Hepatocyte (in vitro differentiated cells): ENCODE measurements around the gene TMEM164. TPM values are rescaled to one million over a fixed set of nuclear protein-coding genes. Genes with fewer than 3 reads are reported as not detected.

ENCODE experiments used
- DNase-seq: peaks from one replicate; pipeline ENCODE4 v3.0.0-alpha.2; 2016; ENCODE audit warnings: low spot score
- H2AFZ ChIP-seq: fragments of 200-600 bp; sonication (generic); 2 replicates; pipeline ENCODE4 v1.6.0; 2016; ENCODE audit warnings: antibody characterized with exemption, mild to moderate bottlenecking
- H3K27ac ChIP-seq: fragments of 200-600 bp; sonication (generic); 2 replicates; pipeline ENCODE4 v1.5.1; 2016; ENCODE audit warnings: mild to moderate bottlenecking
- H3K27me3 ChIP-seq: fragments of 200-600 bp; sonication (generic); 2 replicates; pipeline ENCODE4 v1.6.1; 2016
- H3K36me3 ChIP-seq: fragments of 200-600 bp; sonication (generic); replicated peaks from 2 replicates; pipeline ENCODE4 v1.5.1; 2016; ENCODE audit warnings: low read depth; ENCODE audit not compliant: insufficient read depth
- H3K4me1 ChIP-seq: fragments of 200-600 bp; sonication (generic); 2 replicates; pipeline ENCODE4 v1.5.1; 2016; ENCODE audit warnings: mild to moderate bottlenecking, moderate library complexity; ENCODE audit not compliant: insufficient read depth
- H3K4me2 ChIP-seq: fragments of 200-600 bp; sonication (generic); 2 replicates; pipeline ENCODE4 v1.6.0; 2016
- H3K4me3 ChIP-seq: fragments of 200-600 bp; sonication (generic); 2 replicates; pipeline ENCODE4 v1.5.1; 2016; ENCODE audit warnings: mild to moderate bottlenecking
- H3K79me2 ChIP-seq: fragments of 200-600 bp; sonication (generic); 2 replicates; pipeline ENCODE4 v1.6.0; 2017; ENCODE audit warnings: mild to moderate bottlenecking
- H3K9me2 ChIP-seq: fragments of 200-600 bp; sonication (generic); replicated peaks from 2 replicates; pipeline ENCODE4 v1.6.0; 2017; ENCODE audit warnings: mild to moderate bottlenecking; ENCODE audit not compliant: insufficient read depth
- H3K9me3 ChIP-seq: fragments of 200-600 bp; sonication (generic); 2 replicates; pipeline ENCODE4 v1.5.1; 2016; ENCODE audit warnings: low read depth, mild to moderate bottlenecking
- H4K20me1 ChIP-seq: fragments of 200-600 bp; sonication (generic); 2 replicates; pipeline ENCODE4 v1.6.0; 2016; ENCODE audit warnings: mild to moderate bottlenecking; ENCODE audit not compliant: insufficient read depth, poor library complexity, severe bottlenecking
- EZH2 ChIP-seq: fragments of 200-600 bp; sonication (generic); IDR thresholded peaks from 2 replicates; pipeline ENCODE4 v1.6.1; 2016; ENCODE audit warnings: antibody characterized with exemption, mild to moderate bottlenecking, borderline replicate concordance
- EZH2phosphoT487 ChIP-seq: fragments of 200-600 bp; sonication (generic); IDR thresholded peaks from one replicate; pipeline ENCODE4 v1.6.1; 2018; ENCODE audit warnings: antibody characterized with exemption, mild to moderate bottlenecking, low read depth, moderate library complexity; ENCODE audit not compliant: unreplicated experiment, severe bottlenecking
- WGBS: methylation state at CpG from one replicate; pipeline ENCODE4 v1.1.6; 2016; ENCODE audit warnings: low lambda C conversion rate; ENCODE audit errors: missing lambda C conversion rate; 5-methylcytosine and 5-hydroxymethylcytosine counted together
- polyA plus RNA-seq: library from polyadenylated mRNA; unstranded; fragments of >200 nt; fragmentation: Nextera tagmentation; extraction: Ambion mirVana; gene quantifications from 2 replicates; pipeline ENCODE4 v1.2.1, GENCODE V29; 2016
- total RNA-seq: library from RNA; depleted of rRNA; stranded (reverse); fragments of >200 nt; gene quantifications from 2 replicates; pipeline ENCODE4 v1.2.3, GENCODE V29; 2014
- TF ChIP-seq, protein P1 (sequence below): fragments of 200-600 bp; sonication (generic); IDR thresholded peaks from 2 replicates; pipeline ENCODE4 v1.5.1; 2016; ENCODE audit warnings: antibody characterized with exemption, mild to moderate bottlenecking; ENCODE audit not compliant: poor library complexity

The TMEM164 gene
- total and polyA plus RNA-seq, 2 experiments from 2014 or later: 5.4 to 34.2 TPM

DNA sequence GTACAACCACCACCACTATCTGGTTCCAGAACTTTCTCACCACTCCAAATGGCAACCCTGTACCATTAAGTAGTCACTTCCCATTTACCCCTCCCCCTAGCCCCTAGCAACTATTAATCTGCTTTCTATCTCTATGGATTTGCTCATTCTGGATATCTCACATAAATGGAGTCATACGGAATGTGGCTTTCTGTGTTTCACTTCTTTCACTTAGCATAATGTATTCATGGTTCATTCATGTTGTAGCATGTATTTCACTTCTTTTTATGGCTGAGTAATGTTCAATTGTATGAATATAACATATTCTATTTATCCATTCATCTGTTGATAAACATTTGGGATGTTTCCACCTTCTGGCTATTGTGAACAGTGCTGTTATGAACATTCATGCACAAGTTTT lies 210.3 kb downstream of the TMEM164 start:
- TF ChIP-seq, protein P1, sequence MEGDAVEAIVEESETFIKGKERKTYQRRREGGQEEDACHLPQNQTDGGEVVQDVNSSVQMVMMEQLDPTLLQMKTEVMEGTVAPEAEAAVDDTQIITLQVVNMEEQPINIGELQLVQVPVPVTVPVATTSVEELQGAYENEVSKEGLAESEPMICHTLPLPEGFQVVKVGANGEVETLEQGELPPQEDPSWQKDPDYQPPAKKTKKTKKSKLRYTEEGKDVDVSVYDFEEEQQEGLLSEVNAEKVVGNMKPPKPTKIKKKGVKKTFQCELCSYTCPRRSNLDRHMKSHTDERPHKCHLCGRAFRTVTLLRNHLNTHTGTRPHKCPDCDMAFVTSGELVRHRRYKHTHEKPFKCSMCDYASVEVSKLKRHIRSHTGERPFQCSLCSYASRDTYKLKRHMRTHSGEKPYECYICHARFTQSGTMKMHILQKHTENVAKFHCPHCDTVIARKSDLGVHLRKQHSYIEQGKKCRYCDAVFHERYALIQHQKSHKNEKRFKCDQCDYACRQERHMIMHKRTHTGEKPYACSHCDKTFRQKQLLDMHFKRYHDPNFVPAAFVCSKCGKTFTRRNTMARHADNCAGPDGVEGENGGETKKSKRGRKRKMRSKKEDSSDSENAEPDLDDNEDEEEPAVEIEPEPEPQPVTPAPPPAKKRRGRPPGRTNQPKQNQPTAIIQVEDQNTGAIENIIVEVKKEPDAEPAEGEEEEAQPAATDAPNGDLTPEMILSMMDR: no peak
- H3K9me3 ChIP-seq: no peaks in the 10 kb centered on the region
- no peak overlapping the region for H3K4me2 ChIP-seq
- no peaks in the 10 kb centered on the region for H3K36me3 ChIP-seq
- no peak overlapping the region for H2AFZ ChIP-seq
- no peaks in the 10 kb centered on the region for H3K27me3 ChIP-seq
- H3K79me2 ChIP-seq: no peaks in the 10 kb centered on the region
- no peaks in the 10 kb centered on the region for H4K20me1 ChIP-seq
- peaks cover 3% of the 10 kb centered on the region for H3K4me1 ChIP-seq
- DNase-seq: no peak
- H3K27ac ChIP-seq: no peak overlapping the region
- H3K4me3 ChIP-seq: no peak overlapping the region
- H3K9me2 ChIP-seq: no peaks in the 10 kb centered on the region
- 90% methylated on average over 1 of the region's 1 CpG for WGBS

DNA sequence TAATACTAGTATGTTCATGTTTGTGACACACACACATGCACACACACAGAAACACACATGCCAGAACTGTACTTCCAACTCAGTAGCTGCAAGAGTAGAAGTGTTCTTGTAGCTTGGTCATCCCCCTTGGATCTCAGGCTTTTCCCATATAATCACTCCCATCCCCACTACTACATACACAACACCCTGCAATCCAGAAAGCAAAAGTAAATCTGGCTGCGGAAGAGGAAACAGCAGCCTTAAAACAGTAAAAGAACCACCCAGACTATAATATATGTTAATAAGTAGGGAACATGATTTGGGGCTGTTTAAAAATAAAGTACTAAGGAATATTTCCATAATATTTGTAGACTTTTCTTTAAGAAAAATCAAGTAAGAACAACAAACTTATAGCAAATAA lies 211.8 kb downstream of the TMEM164 start:
- Histone ChIP-seq H3K36me3 (no peaks in the 10 kb centered on the region), H3K27ac (no peak overlapping the region), H3K4me3 (no peak overlapping the region), H3K79me2 (no peaks in the 10 kb centered on the region), H3K27me3 (no peaks in the 10 kb centered on the region), H4K20me1 (no peaks in the 10 kb centered on the region), H3K9me2 (no peaks in the 10 kb centered on the region), H2AFZ (no peak overlapping the region), H3K4me1 (peaks cover 3% of the 10 kb centered on the region), H3K4me2 (no peak overlapping the region), H3K9me3 (no peaks in the 10 kb centered on the region)
- TF ChIP-seq EZH2 (no peak), EZH2phosphoT487 (no peak)
- TF ChIP-seq, protein P1: no peak
- no peak for DNase-seq
- 76% methylated on average over 1 of the region's 1 CpG for WGBS

DNA sequence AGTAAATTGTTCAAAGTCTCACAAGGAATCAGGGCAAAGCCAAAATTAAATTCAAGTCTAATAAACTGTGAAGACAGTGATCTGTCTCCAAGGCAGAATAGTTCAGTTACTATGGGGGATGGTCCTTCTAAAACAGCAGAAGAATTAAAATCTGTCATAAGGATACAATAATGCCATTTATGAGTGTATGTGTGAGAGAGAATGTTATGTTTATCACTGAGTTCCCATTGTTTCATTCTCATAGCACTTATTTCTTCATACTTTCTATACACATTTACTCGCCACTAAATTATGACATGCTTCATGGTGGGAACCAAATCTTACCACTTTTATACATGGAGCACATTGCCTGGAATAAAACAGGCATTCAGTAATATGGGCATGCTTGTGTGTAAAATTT lies 212.5 kb downstream of the TMEM164 start:
- no peaks in the 10 kb centered on the region for H3K27me3 ChIP-seq
- H3K9me3 ChIP-seq: no peaks in the 10 kb centered on the region
- TF ChIP-seq, protein P1: no peak
- TF ChIP-seq EZH2phosphoT487: no peak
- TF ChIP-seq EZH2: no peak
- no peak for DNase-seq
- no peaks in the 10 kb centered on the region for H3K9me2 ChIP-seq
- no peaks in the 10 kb centered on the region for H4K20me1 ChIP-seq
- H3K36me3 ChIP-seq: no peaks in the 10 kb centered on the region
- WGBS: 65% methylated on average over 1 of the region's 1 CpG
- H3K4me2 ChIP-seq: no peak overlapping the region
- no peak overlapping the region for H3K4me3 ChIP-seq
- H3K4me1 ChIP-seq: peaks cover 3% of the 10 kb centered on the region
- no peak overlapping the region for H2AFZ ChIP-seq
- no peak overlapping the region for H3K27ac ChIP-seq
- H3K79me2 ChIP-seq: no peaks in the 10 kb centered on the region

DNA sequence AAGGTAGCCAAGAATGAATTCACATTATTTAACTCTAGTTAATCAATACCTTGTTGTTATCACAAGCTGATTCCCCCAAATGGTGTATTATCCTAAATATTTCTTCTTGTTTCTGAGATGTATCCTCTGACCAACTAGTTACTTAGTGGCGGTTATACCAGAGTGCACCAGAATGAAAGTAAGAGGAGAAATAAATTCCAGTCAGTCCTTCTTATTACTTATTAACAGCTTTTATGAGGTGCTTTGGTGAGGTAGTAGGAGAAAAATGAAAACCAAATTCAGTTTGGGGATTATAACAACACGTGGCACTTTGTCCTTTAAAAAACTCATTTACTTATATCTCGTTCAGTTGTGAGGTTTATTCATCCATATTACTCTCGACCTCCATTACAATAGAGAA lies 213.1 kb downstream of the TMEM164 start:
- Histone ChIP-seq H3K27me3 (no peaks in the 10 kb centered on the region), H4K20me1 (no peaks in the 10 kb centered on the region), H3K4me2 (no peak overlapping the region), H3K9me3 (no peaks in the 10 kb centered on the region), H3K36me3 (no peaks in the 10 kb centered on the region), H3K27ac (peak overlapping the region; percentile 7), H2AFZ (no peak overlapping the region), H3K4me3 (no peak overlapping the region), H3K9me2 (no peaks in the 10 kb centered on the region), H3K4me1 (peaks cover 3% of the 10 kb centered on the region), H3K79me2 (no peaks in the 10 kb centered on the region)
- TF ChIP-seq, protein P1: no peak
- TF ChIP-seq EZH2phosphoT487 (no peak), EZH2 (no peak)
- no peak for DNase-seq
- WGBS: 64% methylated on average over 4 of the region's 4 CpGs
